ENCODE data around the gene ABCG2.

Gene ABCG2

DNA sequence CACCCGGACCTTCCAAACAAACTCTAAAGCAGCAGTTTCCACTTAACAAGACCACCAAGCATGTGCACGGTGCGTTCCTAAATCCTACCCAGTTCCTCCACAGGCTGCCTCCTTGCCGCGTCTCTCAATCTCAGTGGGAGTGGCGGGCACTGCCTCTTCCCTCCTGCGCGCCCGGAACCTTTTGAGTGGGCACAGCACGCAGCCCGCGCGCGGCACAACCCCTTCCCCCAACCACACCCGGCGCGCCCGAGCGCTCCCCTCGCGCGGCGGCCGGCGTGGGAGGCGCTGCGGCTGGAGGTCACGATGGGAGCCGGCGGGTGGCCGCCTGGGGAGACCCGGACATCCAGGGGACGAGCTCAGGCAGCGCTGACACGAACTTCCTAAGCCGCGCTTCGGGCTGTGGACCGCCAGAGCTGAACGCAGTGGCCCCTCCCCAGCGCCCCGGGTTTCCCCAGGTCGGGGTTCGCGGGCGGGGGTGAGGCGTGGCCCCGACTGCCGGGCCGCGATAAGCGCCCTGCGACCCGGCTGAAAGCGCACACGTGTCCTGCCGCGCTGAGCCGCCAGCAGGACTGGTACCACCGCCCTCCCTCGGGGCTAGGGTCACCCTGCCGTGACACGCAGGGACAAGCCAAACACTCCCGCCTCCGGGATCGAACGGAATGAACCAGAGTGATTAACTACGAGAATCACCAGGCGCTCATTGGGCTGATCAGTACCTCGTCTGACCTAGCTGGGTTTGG is at the start of gene ABCG2:
TSS of gene ABCG2 (minus strand) at position 151 of the 740 bp plus-strand sequence. CDS start 18,644 bp downstream, outside the sequence.
- DNase-seq, result peak; percentile 79

DNA sequence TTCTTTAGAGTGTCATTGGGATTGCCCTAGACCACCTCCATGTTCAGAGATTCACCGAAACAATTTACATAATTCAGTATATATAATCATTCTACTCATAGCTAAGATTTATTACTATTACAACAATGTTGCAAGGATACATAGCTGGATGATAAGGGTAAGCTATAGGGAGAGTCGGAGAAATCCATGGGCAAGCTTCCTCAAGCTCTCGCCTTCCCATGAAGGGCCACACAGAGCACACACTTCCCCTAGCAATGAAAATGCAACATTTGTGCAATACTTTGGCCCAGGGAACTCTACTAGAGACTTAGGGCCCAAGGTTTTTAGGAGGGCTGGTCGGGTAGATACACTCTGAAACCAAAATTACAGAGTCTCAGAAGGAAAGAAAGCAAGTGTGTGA is 49.7 kb upstream of the ABCG2 start:
- no peak for DNase-seq

DNA sequence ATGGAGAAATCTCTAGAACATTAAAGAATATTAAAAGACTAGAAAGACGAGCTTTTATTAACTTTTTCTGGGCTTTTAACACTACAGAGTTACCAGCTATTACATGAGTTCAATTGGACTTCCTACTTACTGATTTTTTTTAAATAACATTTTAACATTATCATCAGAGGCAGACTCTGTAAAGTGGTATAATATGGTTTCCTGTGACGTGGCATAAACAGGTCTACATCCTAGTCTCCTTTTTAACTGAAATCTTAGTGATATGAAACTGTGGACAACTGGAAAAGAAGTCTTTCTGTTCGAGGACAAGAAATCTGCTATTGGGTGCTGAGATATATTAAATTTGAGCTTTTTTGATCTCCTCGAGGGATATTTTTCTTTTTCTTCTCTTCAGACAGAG is 48.7 kb upstream of the ABCG2 start:
- DNase-seq, result no peak

DNA sequence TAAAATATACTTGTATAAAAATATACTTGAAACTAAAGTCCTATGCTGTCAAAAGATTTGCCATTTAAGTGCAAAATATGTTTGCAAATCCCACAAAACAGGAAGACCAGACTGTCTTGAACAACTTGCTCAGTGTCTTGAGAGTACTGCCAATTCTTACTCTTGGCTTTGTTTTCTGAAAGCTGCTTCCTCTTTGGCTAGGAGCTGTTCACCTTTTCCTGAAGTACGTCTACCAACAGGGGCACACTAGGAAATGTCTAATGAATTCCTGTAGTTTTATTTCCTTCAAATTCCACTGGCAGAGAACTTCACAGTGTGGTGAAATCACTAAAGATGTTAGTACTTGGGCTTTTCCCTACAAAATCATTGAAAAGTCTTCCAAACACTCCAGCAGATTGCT is 46.4 kb upstream of the ABCG2 start:
- DNase-seq, result no peak

DNA sequence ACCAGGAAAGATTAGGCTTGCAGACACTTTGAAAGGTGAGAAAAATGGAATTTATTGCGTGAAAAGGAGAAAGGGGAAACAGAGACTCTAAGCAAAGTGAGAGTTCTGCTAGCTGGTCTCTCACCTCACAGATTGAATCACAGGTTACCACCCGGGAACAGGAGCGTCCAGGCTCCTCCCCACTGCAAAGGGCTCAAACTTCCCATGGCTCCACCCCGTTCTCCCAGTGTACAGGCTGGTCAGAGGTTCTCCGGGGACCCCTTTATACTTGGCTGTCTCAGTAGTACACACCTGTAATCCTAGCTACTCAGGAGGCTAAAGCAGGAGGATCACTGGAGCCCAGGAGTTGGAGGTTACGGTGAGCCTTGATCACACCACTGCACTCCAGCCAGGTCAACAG is 44.0 kb upstream of the ABCG2 start:
- no peak for DNase-seq

DNA sequence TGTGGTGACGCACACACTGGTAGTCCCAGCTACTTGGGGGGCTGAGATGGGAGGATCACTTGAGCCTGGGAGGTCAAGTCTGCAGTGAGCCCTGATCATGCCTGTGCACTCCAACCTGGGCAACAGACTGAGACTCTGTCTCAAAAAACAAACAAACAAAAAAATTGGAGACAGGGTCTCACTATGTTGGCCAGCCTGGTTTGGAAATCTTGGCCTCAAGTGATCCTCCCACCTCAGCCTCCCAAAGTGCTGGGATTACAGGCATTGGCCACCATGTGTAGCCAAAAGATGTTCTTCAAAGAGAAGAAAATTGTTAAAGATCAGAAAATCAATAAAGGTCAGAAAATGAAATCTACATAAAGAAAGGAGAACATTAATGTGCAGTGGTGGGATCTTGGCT is 41.7 kb upstream of the ABCG2 start:
- no peak for DNase-seq

DNA sequence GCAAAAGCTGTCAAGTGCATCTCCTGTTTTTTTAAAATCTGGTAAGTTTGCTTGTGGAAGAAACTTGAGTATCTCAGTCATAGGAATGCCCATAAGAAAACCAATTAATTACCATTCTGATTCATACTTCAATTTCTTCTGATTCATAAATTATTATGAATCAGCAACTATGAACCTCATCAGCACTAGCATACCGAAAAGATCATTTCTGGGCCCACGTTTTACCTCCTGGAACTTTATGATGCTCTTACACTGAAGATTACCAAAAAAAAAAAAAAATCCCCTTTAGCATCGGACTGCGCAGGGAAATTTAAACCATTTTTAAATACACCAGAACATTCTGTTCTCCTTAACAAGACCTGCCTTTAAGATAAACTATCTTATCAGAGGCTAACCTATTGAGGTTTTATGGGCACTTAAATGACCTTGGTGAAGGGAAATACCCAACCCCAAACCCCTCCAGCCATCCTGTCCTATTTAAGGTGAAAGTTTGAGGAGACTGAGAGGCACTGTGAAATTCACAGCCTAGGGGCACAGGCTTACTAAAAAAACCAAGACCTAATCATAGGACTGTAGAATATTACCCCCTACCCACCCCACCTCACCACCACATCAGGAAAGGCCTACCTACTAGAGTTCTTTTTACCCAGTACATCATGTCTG is 38.2 kb upstream of the ABCG2 start:
- no peak for DNase-seq

DNA sequence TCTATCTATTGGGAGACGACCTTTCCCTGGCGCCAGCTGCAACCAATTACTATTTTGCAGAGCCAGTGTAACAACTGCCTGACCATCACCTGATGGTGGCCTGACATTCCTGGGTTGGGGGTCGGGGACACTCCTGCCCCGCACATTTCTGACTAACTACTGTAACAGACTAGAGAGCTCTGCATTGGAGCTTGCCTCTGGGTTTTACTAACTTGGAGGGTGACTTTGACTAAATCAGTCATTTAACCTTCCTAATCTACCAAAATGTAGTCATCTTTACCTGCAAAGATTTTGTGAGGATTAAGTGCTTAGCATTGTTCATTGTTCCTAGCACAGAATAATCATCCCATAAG is 37.5 kb upstream of the ABCG2 start:
- DNase-seq, result no peak

DNA sequence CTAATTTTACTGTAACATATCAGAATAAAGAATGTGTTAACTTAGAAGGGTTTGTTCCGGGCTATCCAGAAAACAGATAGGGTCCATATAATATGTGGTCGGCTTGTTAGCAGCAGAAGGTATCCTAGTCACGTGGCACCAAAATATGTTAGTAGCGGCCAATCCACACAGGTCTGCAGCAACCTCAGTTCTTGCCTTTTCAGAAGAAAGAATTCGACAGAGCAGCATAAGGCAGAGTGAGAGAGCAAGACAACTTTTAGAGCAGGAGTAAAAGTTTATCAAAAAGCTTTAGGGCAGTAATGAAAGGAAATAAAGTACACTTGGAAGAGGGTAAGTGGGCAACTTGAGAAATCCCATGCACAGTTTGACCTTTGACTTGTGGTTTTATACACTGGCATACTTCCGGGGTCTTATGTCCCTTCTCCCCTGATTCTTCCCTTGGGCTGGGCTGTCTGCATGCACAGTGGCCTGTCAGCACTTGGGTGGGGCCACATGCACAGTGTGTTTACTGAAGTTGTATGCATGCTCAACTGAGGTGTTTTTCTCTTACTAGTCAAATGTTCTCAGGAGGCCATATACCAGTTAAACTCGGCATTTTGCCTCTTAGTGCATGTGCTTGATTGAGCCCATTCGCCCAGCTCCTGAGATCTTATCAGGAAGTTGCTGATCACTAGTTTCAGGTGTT is 37.0 kb upstream of the ABCG2 start:
- no peak for DNase-seq

DNA sequence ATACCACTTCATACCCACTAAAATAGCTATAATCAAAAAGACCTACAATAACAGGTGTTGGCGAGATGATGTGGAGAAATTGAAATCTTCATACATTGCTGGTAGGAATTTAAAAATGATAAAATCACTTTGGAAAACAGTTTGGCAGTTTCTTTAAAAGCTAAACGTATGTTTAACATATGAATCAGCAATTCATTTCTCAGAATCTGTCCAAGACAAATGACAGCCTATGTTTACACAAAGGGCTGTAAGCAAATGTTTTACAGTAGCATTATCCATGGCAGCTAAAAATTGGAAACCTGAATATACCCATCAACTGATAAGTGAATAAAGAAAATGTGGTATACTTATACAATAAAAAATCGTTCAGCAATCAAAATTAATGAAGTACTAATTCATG is 33.0 kb upstream of the ABCG2 start:
- no peak for DNase-seq

DNA sequence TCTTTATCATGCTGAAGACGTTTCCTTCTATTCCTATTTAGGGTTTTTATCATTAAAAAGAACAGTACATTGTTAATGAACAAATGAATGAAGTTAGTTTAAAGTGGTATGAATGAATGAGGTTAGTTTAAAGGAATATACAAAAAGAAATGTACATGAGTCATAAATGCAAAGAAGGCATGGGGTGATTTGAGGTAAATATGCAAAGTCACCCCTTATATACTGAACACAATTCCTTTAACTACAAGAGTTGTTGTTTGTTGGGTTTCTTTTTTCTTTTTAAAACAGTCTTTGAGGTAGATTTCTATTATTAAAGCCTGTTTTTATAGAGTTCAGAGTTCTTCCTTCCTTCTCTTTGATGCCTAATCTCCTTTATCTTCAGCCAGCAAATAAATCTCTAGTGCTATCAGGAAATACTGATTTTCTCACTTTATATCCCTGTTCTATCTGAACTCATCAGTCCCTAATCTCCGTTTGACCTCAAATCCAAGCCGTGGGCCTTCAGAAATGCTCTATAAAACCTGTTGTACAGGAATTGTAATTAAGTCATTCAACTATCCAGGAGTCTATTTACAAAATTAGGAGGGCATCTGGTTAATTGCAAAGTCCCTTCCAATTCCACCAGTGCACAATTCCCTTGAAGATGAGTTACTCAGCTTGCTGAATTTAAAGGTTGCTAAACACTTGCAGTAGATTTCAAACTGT is 31.6 kb upstream of the ABCG2 start:
- no peak for DNase-seq

DNA sequence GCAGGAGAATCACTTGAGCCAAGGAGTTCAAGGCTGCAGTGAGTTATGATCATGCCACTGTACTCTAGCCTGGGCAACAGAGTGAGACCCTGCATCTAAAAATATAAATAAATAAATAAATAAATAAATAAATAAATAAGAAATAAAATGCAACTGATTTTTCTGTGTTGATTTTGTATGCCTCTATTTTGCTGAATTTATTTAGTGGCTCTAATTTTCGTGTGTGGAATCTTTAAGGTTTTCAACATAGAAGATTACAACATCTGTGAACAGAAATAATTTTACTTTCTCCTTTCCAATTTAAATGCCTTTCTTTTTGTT is 30.9 kb upstream of the ABCG2 start:
- DNase-seq, result no peak

DNA sequence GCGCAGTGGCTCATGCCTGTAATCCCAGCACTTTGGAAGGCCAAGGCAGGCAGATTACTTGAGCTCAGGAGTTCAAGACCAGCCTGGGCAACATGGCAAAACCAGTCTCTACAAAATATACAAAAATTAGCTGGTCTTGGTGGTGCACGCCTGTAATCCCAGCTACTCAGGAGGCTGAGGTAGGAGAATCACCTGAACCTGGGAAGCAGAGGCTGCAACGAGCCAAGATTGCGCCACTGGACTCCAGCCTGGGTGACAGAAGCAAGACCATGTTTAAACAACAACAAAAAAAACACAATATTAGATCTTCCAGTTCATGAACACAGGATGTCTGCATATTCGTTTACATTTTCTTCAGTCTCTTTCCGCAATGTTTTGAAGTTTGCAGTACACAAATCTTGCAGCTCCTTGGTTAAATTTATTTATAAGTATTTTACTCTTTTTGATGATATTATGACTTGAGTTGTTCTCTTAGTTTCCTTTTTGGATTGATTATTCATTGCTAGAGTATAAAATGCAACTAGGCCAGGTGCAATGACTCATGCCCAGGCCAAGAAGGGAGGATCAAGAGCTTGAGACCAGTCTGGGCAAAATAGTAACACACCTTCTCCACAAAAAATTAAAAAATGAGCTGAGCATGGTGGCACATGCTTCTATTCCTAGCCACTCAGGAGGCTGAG is 30.4 kb upstream of the ABCG2 start:
- DNase-seq, result no peak

DNA sequence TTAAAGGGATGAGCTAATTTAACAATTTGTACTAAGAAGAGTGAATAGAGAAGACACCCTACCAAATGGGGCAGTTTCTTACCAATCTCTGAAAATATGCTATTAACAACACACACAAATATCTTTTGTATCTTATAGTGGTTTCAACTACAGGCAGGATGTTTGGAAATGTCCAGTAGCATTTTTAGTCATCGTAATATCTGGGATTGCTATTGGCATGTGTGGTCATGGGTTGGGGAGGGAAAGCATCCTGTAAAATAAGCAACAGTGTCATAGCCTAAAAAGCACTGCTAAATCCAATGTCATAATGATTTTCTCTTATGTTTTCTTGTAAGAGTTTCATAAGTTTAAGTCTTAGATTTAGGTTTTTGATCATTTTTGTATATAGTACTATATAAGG is 29.3 kb upstream of the ABCG2 start:
- DNase-seq, result no peak

DNA sequence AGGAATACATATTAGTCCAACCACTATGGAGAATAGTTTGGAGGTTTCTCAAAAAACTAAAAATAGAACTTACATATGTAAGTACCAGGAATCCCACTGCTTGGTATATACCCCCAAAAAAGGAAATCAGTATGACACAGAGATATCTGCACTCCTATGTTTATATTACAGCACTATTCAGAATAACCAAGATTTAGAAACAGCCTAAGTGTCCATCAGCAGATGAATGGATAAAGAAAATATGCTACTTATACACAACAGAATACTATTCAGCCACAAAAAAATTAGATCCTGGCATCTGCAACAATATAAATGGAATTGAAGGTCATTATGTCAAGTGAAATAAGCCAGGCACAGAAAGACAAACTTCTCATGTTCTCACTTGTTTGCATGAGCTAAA is 27.5 kb upstream of the ABCG2 start:
- DNase-seq, result no peak

DNA sequence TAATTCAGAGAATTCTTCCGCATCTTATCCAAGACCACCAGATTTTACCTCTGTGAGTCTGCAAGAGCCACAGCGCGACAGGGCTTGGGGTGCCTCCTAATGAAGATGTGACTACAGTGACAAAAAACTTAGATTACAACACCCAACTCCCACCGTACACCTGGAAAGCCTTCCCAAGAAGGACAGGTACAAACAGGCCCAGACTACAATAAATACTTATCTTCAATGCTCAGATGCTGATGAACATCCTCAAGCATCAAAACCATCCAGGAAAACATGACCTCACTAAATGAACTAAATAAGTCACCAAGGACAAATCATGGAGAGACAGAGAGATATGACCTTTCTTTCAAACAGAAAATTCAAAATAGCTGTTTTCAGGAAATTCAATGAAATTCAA is 20.8 kb upstream of the ABCG2 start:
- no peak for DNase-seq

DNA sequence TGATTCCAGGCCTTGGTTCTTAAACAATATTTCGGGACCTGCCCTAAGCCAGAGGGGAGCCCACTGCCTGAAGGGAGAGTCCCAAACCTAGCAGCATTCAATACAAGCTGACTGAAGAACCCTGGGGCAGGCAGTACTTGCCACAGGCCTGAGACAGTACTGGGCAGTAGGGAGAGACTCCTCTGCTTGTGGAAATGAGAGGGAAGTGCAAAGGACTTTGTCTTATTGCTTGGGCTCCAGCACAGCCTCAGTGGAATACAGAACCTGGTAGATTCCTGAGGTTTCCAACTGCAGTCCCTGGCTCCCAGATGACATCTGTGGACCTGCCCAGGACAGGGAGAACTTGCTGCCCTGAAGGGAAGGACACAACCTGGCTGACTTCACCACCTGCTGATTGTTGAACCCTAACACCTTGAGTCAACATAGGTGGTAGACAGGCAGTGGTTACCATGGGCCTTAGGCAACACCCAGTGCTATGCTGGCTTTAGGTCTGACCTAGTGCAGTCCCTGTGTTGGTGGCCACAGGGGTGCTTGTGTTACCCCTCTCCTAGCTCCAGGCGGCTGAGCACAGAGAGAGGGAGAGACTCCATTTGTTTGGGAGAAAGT is 20.3 kb upstream of the ABCG2 start:
- no peak for DNase-seq

DNA sequence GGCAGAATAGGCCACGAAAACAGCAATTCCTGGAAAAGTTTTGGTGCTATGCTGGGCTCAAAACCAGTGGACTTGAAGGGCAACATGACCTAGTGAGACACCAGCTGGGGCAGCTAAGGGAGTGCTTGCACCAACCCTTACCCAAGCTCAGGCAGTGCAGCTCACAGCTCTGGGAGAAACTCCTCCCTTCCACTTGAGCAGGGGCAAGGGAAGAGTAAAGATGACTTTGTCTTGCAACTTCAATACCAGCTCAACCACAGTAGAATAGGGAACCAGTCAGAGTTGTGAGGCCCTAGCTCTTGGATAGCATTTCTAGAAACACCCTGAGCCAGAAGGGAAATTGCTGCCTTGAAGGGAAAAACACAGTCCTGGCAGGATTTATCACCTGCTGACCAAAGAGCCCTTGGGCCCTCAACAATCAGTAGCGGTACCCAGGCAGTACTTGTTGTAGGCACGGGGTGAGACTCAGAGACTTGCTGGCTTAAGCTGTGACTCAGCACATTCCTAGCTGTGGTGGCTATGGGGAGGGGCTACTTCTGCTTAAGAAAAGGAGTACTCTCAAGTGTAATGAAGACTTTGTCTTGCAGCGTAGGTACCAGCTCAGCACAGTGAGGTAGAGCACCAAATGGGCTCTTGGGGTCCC is 19.7 kb upstream of the ABCG2 start:
- DNase-seq, result no peak

DNA sequence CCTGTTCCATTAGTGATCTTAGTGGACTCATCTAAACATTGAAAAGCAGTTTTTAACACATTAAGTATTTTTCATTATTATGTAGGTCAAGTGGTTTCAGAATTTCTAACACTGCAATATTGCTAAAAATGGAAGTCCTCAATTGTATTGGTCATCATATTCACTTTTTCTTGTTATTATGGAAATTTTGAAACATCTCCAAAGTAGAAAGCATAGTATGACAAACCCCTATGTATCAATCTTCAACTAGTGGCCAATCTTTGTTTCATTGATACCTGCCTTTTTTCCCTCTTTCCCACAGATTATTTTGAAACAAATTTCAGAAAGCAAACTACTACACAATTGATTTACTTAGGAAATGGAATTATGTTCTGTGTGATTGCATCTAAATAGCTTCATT is 14.5 kb upstream of the ABCG2 start:
- no peak for DNase-seq

DNA sequence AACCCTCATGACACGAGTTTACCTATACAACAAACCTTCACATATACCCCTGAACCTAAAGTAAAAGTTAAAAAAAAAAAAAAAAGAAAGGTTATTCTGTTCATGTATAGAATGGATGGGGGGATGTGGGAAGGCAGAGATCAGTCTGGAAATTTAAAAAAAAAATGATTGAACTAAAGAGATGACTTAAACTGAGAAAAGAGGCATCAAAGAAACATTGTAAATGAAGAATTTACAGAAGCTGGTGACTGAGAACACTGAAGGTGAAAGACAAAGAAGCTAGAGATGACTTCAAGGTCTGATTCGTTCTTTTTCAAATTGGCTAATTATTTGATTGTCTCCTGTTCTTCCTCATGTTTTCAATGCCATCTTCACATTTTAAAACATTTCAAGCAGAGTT is 12.8 kb upstream of the ABCG2 start:
- DNase-seq, result no peak

DNA sequence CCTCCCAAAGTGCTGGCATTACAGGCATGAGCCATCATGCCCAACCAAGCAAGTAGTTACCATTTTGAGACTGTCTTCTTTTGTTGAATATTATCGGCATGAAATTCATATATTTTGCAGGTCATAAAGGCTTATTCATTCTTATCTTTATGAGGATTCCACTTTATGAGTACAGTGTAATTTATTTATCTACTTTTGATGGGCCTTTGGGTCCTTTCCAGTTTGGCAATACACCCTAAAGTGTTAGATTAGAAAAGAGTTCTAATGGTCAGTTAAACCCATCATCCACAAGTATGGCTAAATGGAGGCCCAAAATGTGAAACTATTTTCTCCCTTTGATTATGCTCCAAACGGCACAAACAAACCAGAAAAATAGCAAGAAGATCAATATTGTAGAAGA is 10.9 kb upstream of the ABCG2 start:
- DNase-seq, result no peak

DNA sequence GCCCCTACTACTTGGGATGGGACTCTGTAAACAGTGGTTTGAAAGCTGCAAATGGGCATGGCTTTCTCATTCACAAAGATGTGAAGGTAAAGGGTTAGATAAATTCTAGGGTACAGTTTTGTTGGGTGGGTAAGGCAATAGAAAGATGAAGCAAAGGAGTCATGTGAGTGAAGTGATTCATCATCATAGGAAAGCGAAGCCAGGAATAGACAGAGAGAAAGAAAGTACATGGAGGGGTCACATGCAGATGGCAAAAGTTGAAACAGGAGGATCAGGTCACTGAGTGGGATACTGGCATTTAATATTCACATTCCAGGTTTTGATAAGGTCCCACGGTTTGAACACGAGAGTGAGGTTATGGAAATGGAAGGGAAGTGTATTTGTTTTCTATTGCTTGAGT is 8.2 kb upstream of the ABCG2 start:
- DNase-seq, result no peak

Data from retina (tissue), 1 donor.